ENCODE data around the gene MIER2. TPM values are rescaled to one million over a fixed set of nuclear protein-coding genes. Genes with fewer than 3 reads are reported as not detected.

Gene MIER2
- total RNA-seq, 1 donor = 14.8 TPM

GRCh38 chr19:292281-292884 lies 52.2 kb downstream of the MIER2 start:
- Histone ChIP-seq H3K27me3 (ENCODE audit: insufficient read depth, low read length) (peaks cover 47% of the 10 kb centered on the region), H3K79me2 (ENCODE audit: insufficient read depth, low read length) (no peaks in the 10 kb centered on the region), H3K4me1 (ENCODE audit: insufficient read depth, low read length) (peaks cover 11% of the 10 kb centered on the region), H2AFZ (ENCODE audit: low read length) (no peak overlapping the region), H3K4me3 (ENCODE audit: insufficient read depth, low read length) (no peak overlapping the region), H3K27ac (ENCODE audit: low read depth, low read length) (no peak overlapping the region), H3K9me3 (ENCODE audit: low read depth, low read length) (no peaks in the 10 kb centered on the region), H3K4me2 (ENCODE audit: insufficient read depth, low read length) (no peak overlapping the region), H3K36me3 (ENCODE audit: insufficient read depth, low read length) (no peaks in the 10 kb centered on the region), H4K20me1 (ENCODE audit: insufficient read depth, low read length) (peaks cover 21% of the 10 kb centered on the region)
- DNase-seq (ENCODE audit: insufficient read length, low spot score, missing footprints) = peak; percentile 80
- TF ChIP-seq CTCF (IDR thresholded peaks at IDR 0.05; ENCODE audit: extremely low read depth, low read depth, low read length) = no peak

- no peak overlapping the region for H3K27ac ChIP-seq (ENCODE audit: low read depth, low read length)
- H3K4me3 ChIP-seq (ENCODE audit: insufficient read depth, low read length) = no peak overlapping the region
- no peak overlapping the region for H2AFZ ChIP-seq (ENCODE audit: low read length)
- H3K9me3 ChIP-seq (ENCODE audit: low read depth, low read length) = no peaks in the 10 kb centered on the region
- peak; percentile 88 for DNase-seq (ENCODE audit: insufficient read length, low spot score, missing footprints)
- H3K79me2 ChIP-seq (ENCODE audit: insufficient read depth, low read length) = no peaks in the 10 kb centered on the region
- peaks cover 47% of the 10 kb centered on the region for H3K27me3 ChIP-seq (ENCODE audit: insufficient read depth, low read length)
- no peaks in the 10 kb centered on the region for H3K36me3 ChIP-seq (ENCODE audit: insufficient read depth, low read length)
- peaks cover 11% of the 10 kb centered on the region for H3K4me1 ChIP-seq (ENCODE audit: insufficient read depth, low read length)
- no peak overlapping the region for H3K4me2 ChIP-seq (ENCODE audit: insufficient read depth, low read length)
- no peak for TF ChIP-seq CTCF (IDR thresholded peaks at IDR 0.05; ENCODE audit: extremely low read depth, low read depth, low read length)
- H4K20me1 ChIP-seq (ENCODE audit: insufficient read depth, low read length) = peaks cover 21% of the 10 kb centered on the region
Observed at GRCh38 chr19:291561-292280, 52.9 kb downstream of the MIER2 start.

GRCh38 chr19:291006-291521 lies 53.5 kb downstream of the MIER2 start, which contains the start of gene PLPP2:
Gene PLPP2 (minus strand): TSS chr19:291403. CDS start chr19:291336, 67 bp downstream.
- Histone ChIP-seq H2AFZ (ENCODE audit: low read length) (no peak within 1 kb of the TSS), H4K20me1 (ENCODE audit: insufficient read depth, low read length) (peaks cover 17% of the 10 kb centered on the region), H3K27ac (ENCODE audit: low read depth, low read length) (no peak within 1 kb of the TSS), H3K79me2 (ENCODE audit: insufficient read depth, low read length) (no peaks in the 10 kb centered on the region), H3K36me3 (ENCODE audit: insufficient read depth, low read length) (no peaks in the 10 kb centered on the region), H3K27me3 (ENCODE audit: insufficient read depth, low read length) (peaks cover 47% of the 10 kb centered on the region), H3K4me3 (ENCODE audit: insufficient read depth, low read length) (peak within 1 kb of the TSS; percentile 45), H3K4me2 (ENCODE audit: insufficient read depth, low read length) (peak within 1 kb of the TSS; percentile 58), H3K4me1 (ENCODE audit: insufficient read depth, low read length) (peaks cover 11% of the 10 kb centered on the region), H3K9me3 (ENCODE audit: low read depth, low read length) (no peaks in the 10 kb centered on the region)
- DNase-seq (ENCODE audit: insufficient read length, low spot score, missing footprints) = peak; percentile 91
- no peak for TF ChIP-seq CTCF (IDR thresholded peaks at IDR 0.05; ENCODE audit: extremely low read depth, low read depth, low read length)

GRCh38 chr19:290372-291005 lies 54.1 kb downstream of the MIER2 start:
- Histone ChIP-seq H3K9me3 (ENCODE audit: low read depth, low read length) (no peaks in the 10 kb centered on the region), H3K27me3 (ENCODE audit: insufficient read depth, low read length) (peaks cover 46% of the 10 kb centered on the region), H2AFZ (ENCODE audit: low read length) (no peak overlapping the region), H3K27ac (ENCODE audit: low read depth, low read length) (no peak overlapping the region), H3K4me1 (ENCODE audit: insufficient read depth, low read length) (peaks cover 9% of the 10 kb centered on the region), H3K4me3 (ENCODE audit: insufficient read depth, low read length) (no peak overlapping the region), H3K79me2 (ENCODE audit: insufficient read depth, low read length) (no peaks in the 10 kb centered on the region), H3K36me3 (ENCODE audit: insufficient read depth, low read length) (no peaks in the 10 kb centered on the region), H4K20me1 (ENCODE audit: insufficient read depth, low read length) (peaks cover 14% of the 10 kb centered on the region), H3K4me2 (ENCODE audit: insufficient read depth, low read length) (peak overlapping the region; percentile 58)
- peak; percentile 91 for DNase-seq (ENCODE audit: insufficient read length, low spot score, missing footprints)
- TF ChIP-seq CTCF (IDR thresholded peaks at IDR 0.05; ENCODE audit: extremely low read depth, low read depth, low read length) = no peak
